Measurements from ENCODE around the gene FAM83C.

Gene FAM83C

DNA sequence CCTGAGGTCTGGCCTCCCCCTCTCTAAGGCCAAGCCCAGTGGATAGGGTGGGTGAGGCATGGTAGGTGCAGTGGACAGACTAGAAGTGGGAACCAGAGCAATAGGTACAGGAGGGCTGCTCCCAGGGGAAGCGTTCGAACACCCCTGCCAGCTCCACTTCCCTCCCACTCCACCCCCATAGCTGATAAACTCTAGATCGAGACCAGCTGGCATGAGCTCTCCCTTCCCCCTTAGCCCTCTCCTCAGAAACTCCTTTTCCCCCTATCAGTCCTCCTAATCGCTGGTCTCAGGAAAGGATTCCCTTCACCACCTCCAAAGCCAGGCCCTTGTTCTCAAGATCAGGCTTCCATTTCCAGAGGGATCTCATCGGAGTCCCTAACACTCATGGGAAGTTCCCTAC is 6.0 kb upstream of the FAM83C start:
- no peak for DNase-seq

DNA sequence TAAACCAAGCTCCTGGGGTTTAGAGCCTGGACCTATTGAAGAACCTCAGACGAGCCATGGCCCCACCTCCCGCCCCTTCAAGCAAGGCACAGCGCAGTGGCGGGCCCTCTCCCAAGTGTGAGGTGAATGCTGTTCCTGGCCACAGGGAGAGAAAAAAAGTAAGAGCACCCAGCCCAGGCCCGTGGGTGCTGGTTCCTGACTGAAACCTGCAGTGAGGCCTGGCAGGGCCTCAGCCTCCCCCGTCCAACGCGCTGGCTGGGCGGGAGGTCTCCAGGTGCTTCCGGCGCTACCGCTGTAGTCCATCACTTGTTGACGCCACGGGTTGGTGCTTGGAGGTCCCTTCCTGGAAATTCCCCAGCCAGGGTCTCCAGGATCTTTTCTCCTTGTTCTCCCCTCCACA is 5.5 kb upstream of the FAM83C start:
- no peak for DNase-seq

DNA sequence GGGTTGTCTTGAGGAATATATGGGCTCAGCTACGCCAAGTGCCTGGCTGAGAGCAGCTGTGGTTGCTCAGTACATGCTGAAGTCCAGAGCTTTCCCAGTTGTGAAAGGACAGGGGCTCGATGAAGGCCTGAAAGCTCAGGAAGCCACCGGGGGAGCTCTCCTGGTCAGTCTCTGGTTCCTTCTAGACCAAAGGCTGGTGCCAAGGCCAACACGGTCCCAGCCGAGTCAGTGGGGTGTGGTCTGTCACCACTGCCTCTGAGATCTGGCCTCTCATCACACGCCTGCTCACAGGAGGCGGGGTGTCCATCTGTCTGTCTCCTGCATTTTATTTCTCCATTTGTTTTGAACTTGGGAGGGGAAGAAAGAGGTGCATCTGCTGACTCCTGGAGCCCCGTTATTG is 4.9 kb upstream of the FAM83C start:
- DNase-seq: no peak

DNA sequence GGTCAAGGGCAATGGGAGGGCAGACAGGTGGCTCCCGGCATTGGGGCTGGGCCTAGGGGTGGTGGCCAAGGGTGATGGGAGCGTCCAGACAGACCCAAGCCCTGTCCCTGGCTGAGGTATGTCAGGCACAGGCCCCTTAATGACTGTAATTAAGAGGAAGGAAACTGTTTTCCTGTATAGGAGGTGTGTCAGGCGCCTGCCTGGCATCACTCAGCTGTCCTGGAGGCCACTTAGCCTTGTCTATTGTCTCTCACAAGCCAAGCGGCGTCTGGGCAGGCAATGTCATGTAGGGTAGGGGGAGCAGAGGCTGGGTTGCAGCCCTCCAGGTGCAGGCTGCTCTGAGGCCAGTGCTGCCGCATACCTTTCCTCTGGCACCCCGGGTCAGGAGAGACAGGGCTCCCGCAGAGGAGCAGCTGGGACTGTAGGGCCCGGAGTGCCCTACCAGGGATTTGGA is 3.9 kb upstream of the FAM83C start:
- no peak for DNase-seq

DNA sequence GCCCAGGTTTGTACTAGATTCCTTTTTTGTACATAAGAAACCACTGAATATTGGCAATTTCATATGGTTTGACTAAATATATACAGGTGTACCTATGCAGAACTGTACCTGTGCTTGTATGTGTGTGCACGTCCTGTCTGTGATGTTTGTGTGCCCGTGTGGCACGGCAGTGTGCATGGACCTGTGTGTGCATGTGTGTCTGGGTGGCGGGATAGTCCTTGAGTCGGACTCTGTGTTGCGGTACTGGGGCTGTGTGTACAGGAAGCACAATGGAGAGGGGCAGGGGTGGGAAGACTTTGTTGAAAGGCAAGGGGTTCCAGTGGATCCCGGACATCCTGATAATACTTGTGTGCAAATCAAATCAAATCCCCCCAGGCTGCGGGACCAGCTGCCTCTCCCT is 3.4 kb upstream of the FAM83C start:
- no peak for DNase-seq

DNA sequence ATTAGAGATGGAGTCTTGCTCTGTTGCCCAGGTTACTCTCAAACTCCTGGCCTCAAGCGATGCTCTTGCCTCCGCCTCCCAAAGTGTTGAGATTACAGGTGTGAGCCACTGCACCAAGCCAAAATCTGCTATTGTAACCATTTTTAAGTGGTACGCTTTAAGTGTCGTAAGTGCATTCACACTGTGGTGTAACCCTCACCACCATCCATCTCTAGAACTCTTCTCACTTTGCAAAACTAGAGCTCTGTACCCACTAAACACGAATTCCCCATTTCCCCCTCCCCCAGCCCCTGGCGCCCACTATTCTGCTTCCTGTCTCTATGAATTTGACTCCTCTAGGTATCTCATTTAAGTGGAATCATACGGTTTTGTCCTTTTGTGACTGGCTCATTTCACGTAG is 2.8 kb upstream of the FAM83C start:
- no peak for DNase-seq

DNA sequence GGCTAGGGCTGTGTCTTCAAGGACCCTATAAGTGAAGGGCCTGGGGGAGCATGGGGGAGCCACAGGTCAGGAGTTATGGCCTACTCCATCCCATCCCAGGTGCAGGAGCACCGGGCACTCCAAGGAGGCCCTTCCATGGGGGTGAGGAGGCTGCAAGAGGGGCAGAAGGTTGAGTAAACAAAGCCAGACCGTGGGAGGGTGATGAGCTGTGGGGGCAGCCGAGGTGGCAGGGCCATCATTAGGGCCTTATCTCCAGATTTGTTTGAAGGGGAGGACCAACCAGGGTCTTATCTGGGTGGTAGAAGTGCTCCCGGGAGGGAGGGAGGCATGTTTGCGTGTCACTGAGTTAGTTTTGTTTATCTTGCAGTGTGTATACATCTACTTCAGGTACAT is 2.1 kb upstream of the FAM83C start:
- DNase-seq: no peak

DNA sequence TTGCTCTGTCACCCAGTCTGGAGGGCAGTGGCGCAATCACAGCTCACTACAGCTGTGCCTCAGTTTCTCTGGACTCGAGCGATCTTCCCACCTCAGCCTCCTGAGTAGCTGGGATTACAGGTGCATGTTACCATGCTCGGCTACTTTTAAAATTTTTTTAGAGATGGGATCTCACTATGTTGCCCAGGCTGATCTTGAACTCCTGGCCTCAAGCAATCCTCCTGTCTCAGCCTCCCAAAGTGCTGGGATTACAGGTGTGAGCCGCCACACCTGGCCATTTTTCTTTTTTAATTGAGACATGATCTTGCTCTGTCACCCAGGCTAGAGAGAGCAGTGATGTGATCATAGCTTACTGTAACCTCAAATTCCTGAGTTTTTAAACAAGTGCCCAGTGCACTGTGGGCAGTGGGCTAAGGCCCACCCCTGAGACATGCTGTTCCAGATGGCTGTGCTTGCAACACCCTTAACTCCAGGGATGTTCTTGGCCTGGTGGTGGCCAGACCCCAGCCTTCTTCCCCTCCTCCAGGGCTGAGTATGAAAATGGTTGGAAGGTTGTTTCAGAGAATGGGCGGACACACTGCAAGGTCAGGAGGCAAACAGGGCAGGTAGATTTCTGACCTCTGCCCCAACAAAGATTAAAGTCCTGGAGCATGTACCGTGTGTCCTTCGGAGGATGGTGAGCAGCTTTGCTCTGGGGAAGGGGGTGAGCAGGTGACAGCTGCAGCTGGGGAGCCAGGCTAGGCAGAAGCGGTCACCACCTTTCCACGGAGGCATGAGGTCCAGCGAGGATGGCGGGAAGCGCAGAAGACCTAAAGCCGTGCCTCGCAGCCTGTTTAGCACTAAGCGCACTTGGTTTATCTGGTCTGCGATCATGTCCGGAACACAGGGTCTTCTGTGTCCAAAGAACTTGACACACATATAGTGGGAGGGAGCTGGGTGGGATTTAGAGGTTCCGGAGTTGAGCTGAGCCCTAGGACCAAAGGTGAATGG is 1.4 kb upstream of the FAM83C start:
- DNase-seq: no peak

DNA sequence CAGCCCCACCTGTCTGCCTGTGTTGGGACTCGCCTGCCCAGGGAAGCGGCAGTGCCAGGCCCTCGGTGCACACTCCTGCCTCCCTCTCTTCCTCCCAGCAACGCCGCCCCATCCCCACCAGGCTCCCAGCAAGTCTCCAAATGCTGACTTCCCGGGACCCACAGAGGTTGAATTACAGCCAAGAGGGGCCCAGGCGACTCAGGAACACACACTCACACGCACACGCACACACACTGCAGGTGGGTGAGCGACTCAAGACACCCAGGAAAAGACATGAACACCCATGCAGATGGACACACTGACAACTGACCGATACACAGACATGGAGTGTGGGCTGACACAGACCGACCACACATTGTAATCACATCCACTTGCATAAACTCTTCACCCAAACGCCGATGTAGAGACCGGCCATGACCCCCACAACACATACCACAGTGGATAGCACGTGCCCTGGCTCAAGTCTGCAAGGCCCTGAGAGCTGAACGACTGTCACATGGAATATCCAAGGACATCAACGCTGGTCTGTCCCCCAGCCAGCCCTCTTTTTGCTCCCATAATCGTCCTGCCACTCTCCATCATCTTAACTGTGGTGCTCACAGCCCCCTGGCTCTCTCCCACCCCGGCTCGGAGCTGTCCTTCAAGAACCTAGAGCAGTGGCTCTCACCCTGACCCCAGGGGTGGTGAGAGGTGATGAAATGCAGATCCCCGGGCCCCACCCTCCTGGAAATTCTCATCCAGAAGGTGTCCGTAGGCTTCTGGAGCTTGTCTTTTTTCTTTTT is 470 bp upstream of the FAM83C start:
- DNase-seq: no peak

DNA sequence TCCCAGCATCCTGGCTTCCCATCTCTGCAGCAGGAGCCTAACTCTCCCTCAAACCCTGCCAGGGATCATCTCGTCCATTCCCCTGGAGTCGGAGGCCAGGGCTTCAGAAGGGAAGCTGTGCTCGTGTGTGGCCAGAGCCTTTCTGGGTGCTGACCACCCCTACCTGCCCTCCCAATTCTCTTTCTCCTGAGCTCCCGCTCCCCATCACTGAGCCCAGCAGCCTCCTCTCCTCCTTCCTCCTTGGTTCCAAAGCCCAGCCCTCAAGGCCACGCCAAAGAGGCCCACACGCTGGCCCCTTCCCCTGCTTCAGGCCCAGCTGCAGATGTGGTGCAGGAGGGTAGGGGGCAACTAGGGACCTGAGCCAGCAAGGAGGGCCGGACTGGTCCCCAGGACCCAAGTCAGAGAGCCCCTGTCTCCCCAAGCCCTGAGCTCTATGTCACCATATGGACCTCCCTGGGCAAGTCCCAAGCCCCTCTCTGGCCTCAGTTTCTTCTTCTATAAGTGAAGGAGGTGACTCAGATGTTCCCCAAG is 1.3 kb downstream of the FAM83C start:
- DNase-seq: no peak

DNA sequence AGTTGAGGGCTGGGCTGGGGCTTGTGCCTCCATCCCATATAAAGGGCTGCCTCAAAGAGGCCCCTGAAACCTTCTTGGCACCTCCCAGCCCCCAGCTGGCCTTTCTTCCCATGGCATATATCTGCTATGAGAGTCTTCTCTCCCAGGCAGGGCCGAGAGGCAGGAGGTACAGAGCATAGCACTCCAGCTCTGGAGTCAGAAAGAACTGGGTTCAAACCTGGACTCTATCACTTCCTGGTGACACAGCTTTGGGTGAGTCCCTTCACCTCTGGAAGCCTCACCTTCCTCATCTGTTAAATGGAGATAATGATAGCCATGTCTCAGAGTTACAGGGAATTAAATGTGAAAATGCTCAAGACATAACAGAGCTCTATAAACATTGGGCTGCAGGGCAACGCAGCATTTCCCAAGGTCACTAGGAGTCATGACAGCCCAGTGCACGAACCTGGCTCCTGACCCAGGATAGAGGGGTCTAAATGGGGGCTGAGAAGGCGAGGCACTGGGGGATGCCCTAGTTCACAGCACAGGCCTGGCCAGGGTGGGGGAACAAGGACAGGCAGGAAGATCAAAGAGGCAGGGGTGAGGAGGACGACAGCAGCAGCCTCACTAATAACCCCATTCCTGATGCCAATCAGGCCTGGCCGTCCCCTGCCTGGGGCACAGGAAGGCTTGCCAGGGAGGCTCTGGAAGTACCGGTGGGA is 1.9 kb downstream of the FAM83C start:
- no peak for DNase-seq

DNA sequence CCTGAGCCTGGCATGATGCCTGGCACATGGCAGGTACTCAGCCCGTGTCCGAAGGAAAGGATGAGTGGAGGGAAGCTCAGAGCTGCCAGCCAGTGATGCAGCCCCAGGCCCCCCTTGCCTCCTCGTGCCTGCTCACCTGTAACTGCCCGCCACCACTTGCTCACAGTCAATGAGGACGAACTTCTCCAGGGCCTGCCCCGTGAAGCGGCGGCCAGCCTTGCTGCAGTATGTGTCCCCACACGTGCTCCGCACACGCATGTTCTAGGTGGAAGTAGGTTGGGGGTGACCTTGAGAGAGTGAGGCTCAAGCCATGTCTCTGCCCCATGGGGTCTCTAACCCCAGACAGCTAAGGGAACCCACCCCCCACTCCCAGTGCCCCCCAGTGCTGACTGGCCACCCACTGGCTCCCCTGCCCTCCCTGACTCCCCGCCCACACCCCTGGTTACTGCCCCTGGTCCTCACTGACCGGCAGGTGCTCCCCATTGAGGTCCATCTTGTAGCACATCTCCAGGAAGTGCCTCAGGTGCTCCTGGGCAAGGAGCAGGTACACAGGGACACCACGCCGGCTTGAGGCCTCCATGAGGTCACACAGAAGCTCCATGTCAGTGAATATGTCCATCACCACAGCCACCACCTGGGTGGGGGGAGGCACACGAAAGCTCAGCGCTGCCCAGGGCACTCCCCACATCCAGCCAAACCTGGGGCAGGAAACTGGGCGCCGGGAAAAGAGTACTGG is 3.7 kb downstream of the FAM83C start:
- no peak for DNase-seq

DNA sequence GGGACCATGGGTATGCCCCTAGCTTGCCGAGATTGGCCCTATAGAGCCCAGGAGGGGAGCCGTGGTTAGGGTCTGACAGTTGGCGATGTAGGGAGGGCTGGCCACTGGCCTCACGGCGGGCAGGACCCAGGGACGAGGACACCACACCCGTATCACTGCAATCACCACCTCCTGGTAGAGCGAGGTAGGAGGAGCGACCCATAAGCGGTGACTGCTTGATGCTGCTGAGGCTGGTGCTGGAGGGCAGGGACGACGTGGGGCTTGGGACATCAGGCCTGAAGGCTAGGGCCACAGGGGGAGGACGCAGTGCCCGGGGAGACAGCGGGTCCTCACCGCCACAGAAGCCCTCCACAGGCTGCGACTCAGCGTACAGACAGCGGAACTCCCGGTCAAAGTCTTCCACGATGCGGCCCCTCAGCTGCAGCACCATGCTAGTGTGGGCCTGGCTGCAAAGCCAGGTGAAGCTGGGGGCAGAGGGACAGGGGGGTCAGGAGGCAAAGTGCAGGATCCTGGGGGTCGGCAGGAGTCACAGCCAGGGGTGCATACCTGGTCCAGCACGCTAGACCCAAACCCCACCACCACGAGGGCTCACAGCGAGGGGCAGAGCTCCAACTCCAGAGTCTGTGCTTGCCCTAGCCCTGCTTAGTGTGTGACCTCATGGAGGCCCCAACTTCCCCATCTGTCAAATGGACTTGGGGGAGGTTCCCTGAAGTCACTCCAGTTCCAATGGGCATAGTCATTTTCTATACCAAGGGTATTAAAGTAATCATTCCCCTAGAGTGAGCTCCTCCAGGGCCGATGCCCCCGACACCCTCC is 4.5 kb downstream of the FAM83C start:
- DNase-seq: no peak

DNA sequence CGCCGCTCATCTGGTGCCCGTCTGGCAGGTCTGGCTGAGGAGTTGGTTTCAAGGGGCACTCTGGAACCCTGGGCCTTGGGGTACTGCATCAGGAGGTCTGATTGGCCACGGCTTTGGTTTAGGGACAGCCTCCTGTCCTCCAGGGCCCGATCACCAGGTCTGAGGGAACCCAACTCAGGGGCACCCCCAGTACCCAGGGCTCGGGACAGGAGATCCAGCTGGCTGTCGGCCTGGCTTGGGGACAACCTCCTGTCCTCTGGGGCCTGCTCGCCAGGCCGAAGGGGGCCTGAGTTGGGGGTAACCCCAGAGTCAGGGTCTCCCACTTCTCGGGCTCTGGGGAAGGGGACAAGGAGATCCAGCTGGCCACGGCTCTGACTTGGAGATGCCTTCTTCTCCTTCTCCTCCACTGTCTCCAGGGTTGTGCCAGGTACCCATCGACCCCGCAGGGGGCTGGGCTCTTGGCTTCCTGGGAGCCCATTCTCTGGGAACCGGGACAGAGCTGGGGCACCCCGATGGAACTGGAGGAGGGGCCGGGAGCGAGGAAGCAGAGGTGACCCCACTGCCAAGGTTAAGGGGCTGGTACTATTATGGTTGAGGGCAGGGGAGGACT is 5.2 kb downstream of the FAM83C start:
- no peak for DNase-seq

DNA sequence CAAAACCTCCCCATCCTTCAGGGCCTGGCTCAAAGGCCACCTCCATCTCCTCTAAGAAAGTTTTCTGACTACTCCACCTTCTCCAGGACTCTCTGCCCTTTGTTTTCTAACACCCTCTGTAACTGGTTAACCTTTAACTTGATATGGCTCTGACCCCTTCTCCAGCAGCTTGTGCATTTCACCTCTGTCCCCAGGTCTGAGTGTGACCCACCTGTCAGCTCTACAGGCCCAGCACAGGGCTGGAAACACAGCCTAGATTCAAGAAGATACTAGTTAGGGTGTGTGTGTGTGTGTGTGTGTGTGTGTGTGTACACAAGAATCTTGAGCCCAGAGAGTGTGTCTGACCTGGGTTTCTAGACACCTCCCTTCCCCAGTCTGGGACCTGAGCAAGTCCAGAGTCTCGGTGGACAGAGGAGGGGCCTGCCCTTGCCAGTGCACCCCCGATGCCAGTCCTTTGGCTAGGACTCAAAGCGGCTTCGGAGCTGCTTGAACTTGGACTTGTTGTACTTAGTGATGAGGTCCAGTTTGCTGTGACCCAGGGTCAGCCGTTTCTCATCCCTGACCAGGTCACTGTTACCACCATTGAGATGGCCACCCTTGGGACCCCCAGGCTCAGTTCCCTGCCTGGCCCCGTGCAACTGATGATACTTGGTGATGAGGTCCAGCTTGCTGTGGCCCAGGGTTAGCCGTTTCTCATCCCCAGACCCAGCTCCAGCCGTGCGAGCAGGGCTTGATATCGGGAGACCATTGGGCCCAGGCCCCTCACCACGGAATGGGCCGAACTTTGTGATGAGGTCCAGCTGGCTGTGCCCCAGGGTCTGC is 5.9 kb downstream of the FAM83C start:
- no peak for DNase-seq

DNA sequence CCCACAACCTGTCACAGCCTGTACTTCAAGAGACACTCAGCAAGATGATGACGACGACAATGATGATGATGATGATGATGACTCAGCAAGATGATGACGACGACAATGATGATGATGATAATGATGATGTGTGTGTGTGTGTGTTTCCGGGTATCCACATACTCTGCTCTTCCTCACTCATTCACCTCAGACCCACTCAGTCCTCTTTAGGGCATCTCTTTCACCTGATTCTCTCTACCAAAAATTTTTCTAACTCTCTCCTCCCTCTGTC is 6.5 kb downstream of the FAM83C start:
- DNase-seq: no peak

DNA sequence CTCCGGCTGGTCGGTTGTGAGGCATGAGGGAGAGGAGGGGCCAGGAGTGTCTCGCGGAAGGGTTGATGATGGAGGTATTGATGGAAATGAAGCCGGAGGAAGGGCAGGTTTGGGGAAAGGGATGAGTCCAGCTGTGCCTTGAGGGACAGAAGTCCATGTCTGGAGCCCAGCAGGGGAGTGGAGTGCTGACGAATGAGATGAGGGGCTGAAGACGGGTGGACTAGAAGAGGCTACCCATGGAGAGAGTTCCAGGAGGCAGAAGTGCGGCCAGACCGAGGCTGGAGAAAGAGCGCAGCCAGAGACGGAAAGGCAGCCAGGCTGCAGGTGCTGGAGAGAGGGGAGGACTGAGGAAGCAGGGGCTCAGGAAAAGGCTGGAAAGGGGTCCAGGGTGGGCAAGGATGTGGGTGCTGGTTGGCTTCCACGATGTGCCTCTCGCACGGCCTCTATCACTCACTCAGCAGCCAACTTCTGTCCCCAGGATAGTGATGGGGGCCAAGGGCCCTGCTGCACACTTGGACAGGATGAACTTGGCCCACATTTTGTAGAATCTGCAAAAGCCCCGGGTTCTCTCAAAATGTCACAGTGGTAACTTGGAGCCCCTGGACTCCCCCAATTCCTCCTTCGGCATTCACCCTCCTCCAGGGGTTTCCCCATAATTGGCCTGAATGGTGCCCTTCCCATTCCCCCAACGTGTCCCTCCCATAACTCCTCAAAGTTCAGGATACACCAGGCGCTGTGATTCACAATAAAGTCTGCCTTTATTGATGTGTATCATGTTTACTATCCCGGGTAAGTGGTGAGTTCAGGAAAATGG is 7.0 kb downstream of the FAM83C start:
- no peak for DNase-seq

DNA sequence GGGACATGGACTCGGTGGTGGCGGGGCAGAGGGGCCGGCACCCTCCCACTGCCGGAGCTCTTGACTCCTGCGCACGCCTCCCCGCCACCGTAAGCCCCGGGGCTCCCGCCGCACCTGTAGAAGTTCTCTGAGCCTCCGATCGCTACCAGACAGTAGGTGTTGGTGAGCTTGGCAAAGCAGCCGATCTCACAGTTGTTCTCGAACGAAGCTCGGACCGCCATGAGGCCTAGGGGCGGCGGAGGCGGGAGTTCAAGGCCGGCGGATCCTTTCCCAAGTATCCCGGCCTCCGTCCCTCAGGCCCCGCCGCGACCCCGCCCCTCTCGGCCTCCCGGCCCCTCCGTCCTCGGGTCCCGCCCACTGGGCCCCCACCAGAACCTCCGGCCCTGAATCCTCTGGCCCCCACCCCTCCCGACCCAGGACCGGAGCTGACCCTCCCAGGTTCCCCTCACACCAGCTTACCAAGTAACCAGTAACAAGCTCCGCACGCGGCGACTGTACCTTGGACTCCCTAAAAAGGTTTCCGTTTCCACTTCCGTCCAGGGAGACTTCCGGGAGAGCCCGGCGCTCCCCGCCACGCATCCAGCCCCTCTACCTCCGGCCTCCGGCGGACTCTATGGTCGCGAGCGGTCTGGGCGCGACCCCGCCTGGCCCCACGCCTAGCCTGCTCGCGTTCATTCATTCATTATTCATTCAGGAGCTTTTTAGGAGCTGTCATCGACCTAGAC is 7.8 kb downstream of the FAM83C start, which contains the start of gene EIF6:
Gene EIF6, minus strand, starts transcription at position 506 of the 725 bp plus-strand sequence. Its CDS starts 285 bp downstream, at position 221.
- peak; percentile 95 for DNase-seq
